ENCODE results near the gene STON1. TPM values are rescaled to one million over a fixed set of nuclear protein-coding genes. Genes with fewer than 3 reads are reported as not detected.

Gene STON1
- 100 to 1,000 TPM in 1 of 4 donors, 10 to 100 TPM in 3; 36.2 to 113 (median 61.5) TPM for total RNA-seq

- TF ChIP-seq CTCF (IDR thresholded peaks at IDR 0.05; ENCODE audit: low read depth): no peak
Observed at GRCh38 chr2:48530033-48530811, at the start of gene STON1. TSS of gene STON1 (plus strand) at chr2:48530154. CDS start at chr2:48580634, 50,480 bp downstream.

GRCh38 chr2:48480526-48480925 lies 49.4 kb upstream of the STON1 start:
- no peak for TF ChIP-seq CTCF (IDR thresholded peaks at IDR 0.05; ENCODE audit: low read depth)

- no peak for TF ChIP-seq CTCF (IDR thresholded peaks at IDR 0.05; ENCODE audit: low read depth)
Observed at GRCh38 chr2:48482313-48482712, 47.6 kb upstream of the STON1 start.

- no peak for TF ChIP-seq CTCF (IDR thresholded peaks at IDR 0.05; ENCODE audit: low read depth)
Observed at GRCh38 chr2:48482769-48483168, 47.2 kb upstream of the STON1 start.

GRCh38 chr2:48483506-48483905 lies 46.4 kb upstream of the STON1 start:
- TF ChIP-seq CTCF (IDR thresholded peaks at IDR 0.05; ENCODE audit: low read depth): no peak

- no peak for TF ChIP-seq CTCF (IDR thresholded peaks at IDR 0.05; ENCODE audit: low read depth)
Observed at GRCh38 chr2:48483916-48484315, 46.0 kb upstream of the STON1 start.

- TF ChIP-seq CTCF (IDR thresholded peaks at IDR 0.05; ENCODE audit: low read depth): no peak
Observed at GRCh38 chr2:48488545-48488944, 41.4 kb upstream of the STON1 start.
